Effector memory CD4-positive, alpha-beta T cell (primary cell): ENCODE data around the gene LYPD5.
"Not testable (repeated sequence)": the region's sequence is repeated elsewhere in the genome, so short reads cannot be mapped to it uniquely, and the experiment has no call there.

Source experiments
- DNase-seq, 3 donors: peaks; one replicate each; pipeline ENCODE4 v3.0.0-alpha.2; 2020
- H3K27ac ChIP-seq: 2 replicates; pipeline ENCODE4 v1.7.0; 2013; ENCODE audit warnings: mild to moderate bottlenecking, low read length, moderate library complexity; ENCODE audit not compliant: insufficient read depth, poor library complexity, severe bottlenecking
- H3K27me3 ChIP-seq: replicated peaks from 2 replicates; pipeline ENCODE4 v1.7.0; 2013; ENCODE audit warnings: mild to moderate bottlenecking, low read length; ENCODE audit not compliant: insufficient read depth, control insufficient read depth, poor library complexity, severe bottlenecking
- H3K36me3 ChIP-seq: 2 replicates; pipeline ENCODE4 v1.7.0; 2013; ENCODE audit warnings: mild to moderate bottlenecking, low read length, moderate library complexity; ENCODE audit not compliant: control insufficient read depth, insufficient read depth
- H3K4me1 ChIP-seq: 2 replicates; pipeline ENCODE4 v1.7.0; 2013; ENCODE audit warnings: low read length, mild to moderate bottlenecking; ENCODE audit not compliant: control insufficient read depth, insufficient read depth, poor library complexity, severe bottlenecking
- H3K4me3 ChIP-seq: 2 replicates; pipeline ENCODE4 v1.7.0; 2013; ENCODE audit warnings: low read length, low read depth, mild to moderate bottlenecking; ENCODE audit not compliant: insufficient read depth, poor library complexity, severe bottlenecking
- H3K9me3 ChIP-seq: 2 replicates; pipeline ENCODE4 v1.7.0; 2013; ENCODE audit warnings: mild to moderate bottlenecking, low read length, moderate library complexity; ENCODE audit not compliant: control insufficient read depth

Gene LYPD5

GRCh38 chr19:43820884-43821215, 18.6 kb upstream of the LYPD5 start:
- H3K27me3 ChIP-seq, result peaks cover 7% of the 10 kb centered on the region

GRCh38 chr19:43820098-43820883, 18.0 kb upstream of the LYPD5 start:
- peaks cover 8% of the 10 kb centered on the region for H3K4me1 ChIP-seq
- no peak for DNase-seq
- H3K27ac ChIP-seq, result no peak overlapping the region
- H3K27me3 ChIP-seq, result peaks cover 7% of the 10 kb centered on the region
- H3K9me3 ChIP-seq, result no peaks in the 10 kb centered on the region
- H3K36me3 ChIP-seq, result no peaks in the 10 kb centered on the region
- peak overlapping the region; percentile 56 for H3K4me3 ChIP-seq

More at GRCh38 chr19:43820884-43821215, 18.6 kb upstream of the LYPD5 start:
- Histone ChIP-seq H3K9me3 (no peaks in the 10 kb centered on the region), H3K27ac (no peak overlapping the region), H3K4me3 (peak overlapping the region; percentile 56), H3K4me1 (peaks cover 8% of the 10 kb centered on the region), H3K36me3 (no peaks in the 10 kb centered on the region)
- no peak for DNase-seq

GRCh38 chr19:43818500-43818899, 16.3 kb upstream of the LYPD5 start:
- peaks cover 7% of the 10 kb centered on the region for H3K27me3 ChIP-seq
- H3K4me3 ChIP-seq, result no peak overlapping the region
- no peaks in the 10 kb centered on the region for H3K9me3 ChIP-seq
- H3K36me3 ChIP-seq, result no peaks in the 10 kb centered on the region
- no peak for DNase-seq
- H3K27ac ChIP-seq, result no peak overlapping the region
- H3K4me1 ChIP-seq, result peaks cover 8% of the 10 kb centered on the region

GRCh38 chr19:43817454-43817853, 15.2 kb upstream of the LYPD5 start:
- H3K36me3 ChIP-seq, H3K9me3 ChIP-seq, H3K27me3 ChIP-seq, H3K4me1 ChIP-seq, H3K27ac ChIP-seq, H3K4me3 ChIP-seq, DNase-seq: not testable (repeated sequence)

- no peak for DNase-seq
- no peak overlapping the region for H3K27ac ChIP-seq
- H3K4me1 ChIP-seq, result peaks cover 3% of the 10 kb centered on the region
- no peaks in the 10 kb centered on the region for H3K27me3 ChIP-seq
- H3K9me3 ChIP-seq, result no peaks in the 10 kb centered on the region
- H3K36me3 ChIP-seq, result no peaks in the 10 kb centered on the region
- no peak overlapping the region for H3K4me3 ChIP-seq
These were observed 12.6 kb upstream of the LYPD5 start for GRCh38 chr19:43814663-43815352.

GRCh38 chr19:43812688-43813087, 10.4 kb upstream of the LYPD5 start:
- no peak overlapping the region for H3K27ac ChIP-seq
- no peaks in the 10 kb centered on the region for H3K27me3 ChIP-seq
- H3K36me3 ChIP-seq, result no peaks in the 10 kb centered on the region
- no peak overlapping the region for H3K4me3 ChIP-seq
- no peaks in the 10 kb centered on the region for H3K9me3 ChIP-seq
- peaks cover 3% of the 10 kb centered on the region for H3K4me1 ChIP-seq
- no peak for DNase-seq

- no peak overlapping the region for H3K4me3 ChIP-seq
- no peaks in the 10 kb centered on the region for H3K36me3 ChIP-seq
- no peak for DNase-seq
- H3K4me1 ChIP-seq, result peaks cover 3% of the 10 kb centered on the region
- H3K9me3 ChIP-seq, result no peaks in the 10 kb centered on the region
- no peak overlapping the region for H3K27ac ChIP-seq
- no peaks in the 10 kb centered on the region for H3K27me3 ChIP-seq
These were observed 10.0 kb upstream of the LYPD5 start for GRCh38 chr19:43812259-43812658.

- Histone ChIP-seq H3K27me3 (no peaks in the 10 kb centered on the region), H3K36me3 (no peaks in the 10 kb centered on the region), H3K4me1 (peaks cover 3% of the 10 kb centered on the region), H3K27ac (no peak overlapping the region), H3K4me3 (no peak overlapping the region), H3K9me3 (no peaks in the 10 kb centered on the region)
- no peak for DNase-seq
These were observed 9.6 kb upstream of the LYPD5 start for GRCh38 chr19:43811837-43812236.

GRCh38 chr19:43809762-43810696, 7.8 kb upstream of the LYPD5 start:
- Histone ChIP-seq H3K4me3 (no peak overlapping the region), H3K9me3 (no peaks in the 10 kb centered on the region), H3K4me1 (peaks cover 3% of the 10 kb centered on the region), H3K27ac (no peak overlapping the region), H3K27me3 (no peaks in the 10 kb centered on the region), H3K36me3 (no peaks in the 10 kb centered on the region)
- DNase-seq, result no peak
